ENCODE measurements around the gene RAD23B. TPM values are rescaled to one million over a fixed set of nuclear protein-coding genes. Genes with fewer than 3 reads are reported as not detected.
A peak's percentile ranks its signal among the peaks of the same experiment; 100 is the strongest.

Gene RAD23B
- total and polyA plus RNA-seq, 2 of the 13 experiments (the other 11 are each of a cell fraction or from before 2014, with no cell fraction given), result 133 to 156 TPM

DNA sequence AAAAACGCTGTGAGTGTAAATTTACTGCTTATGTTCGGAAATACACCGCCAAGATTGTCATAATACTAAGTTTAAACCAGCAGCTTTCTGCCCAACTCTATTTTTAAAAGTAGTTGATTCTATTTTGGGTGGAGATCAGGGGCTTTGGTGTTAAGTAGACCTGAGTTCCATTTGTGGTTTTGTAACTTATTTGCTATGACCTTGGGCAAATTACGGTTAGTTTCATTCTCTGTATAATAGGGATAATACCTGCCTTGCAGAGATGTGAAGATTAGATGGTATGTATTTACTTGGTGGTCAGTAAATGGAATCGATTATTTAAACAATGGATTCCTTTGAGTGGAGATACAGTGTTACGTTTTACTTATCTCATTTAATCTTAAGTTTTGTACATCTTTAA, 1.6 kb downstream of the RAD23B start (continued):
- no peak for TF ChIP-seq ZNF746 (CRISPR knock-in tag; IDR thresholded peaks at IDR 0.05)
- TF ChIP-seq, protein P1, sequence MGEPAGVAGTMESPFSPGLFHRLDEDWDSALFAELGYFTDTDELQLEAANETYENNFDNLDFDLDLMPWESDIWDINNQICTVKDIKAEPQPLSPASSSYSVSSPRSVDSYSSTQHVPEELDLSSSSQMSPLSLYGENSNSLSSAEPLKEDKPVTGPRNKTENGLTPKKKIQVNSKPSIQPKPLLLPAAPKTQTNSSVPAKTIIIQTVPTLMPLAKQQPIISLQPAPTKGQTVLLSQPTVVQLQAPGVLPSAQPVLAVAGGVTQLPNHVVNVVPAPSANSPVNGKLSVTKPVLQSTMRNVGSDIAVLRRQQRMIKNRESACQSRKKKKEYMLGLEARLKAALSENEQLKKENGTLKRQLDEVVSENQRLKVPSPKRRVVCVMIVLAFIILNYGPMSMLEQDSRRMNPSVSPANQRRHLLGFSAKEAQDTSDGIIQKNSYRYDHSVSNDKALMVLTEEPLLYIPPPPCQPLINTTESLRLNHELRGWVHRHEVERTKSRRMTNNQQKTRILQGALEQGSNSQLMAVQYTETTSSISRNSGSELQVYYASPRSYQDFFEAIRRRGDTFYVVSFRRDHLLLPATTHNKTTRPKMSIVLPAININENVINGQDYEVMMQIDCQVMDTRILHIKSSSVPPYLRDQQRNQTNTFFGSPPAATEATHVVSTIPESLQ (CRISPR knock-in tag; conservative IDR thresholded peaks at IDR 0.05), result no peak
- TF ChIP-seq, protein P2, sequence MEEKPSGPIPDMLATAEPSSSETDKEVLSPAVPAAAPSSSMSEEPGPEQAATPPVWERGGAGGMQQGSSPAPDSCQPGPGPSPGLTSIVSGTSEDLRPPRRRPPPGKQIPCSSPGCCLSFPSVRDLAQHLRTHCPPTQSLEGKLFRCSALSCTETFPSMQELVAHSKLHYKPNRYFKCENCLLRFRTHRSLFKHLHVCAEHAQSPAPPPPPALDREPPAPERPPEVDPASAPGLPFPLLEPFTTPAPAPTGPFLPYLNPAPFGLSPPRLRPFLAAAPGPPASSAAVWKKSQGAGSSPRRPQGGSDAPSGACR (CRISPR knock-in tag; IDR thresholded peaks at IDR 0.05), result no peak
- no peak for TF ChIP-seq ZZZ3 (CRISPR knock-in tag; IDR thresholded peaks at IDR 0.05; ENCODE audit: borderline replicate concordance)
- no peak for TF ChIP-seq SALL2 (CRISPR knock-in tag; IDR thresholded peaks at IDR 0.05)
- TF ChIP-seq, protein P3, sequence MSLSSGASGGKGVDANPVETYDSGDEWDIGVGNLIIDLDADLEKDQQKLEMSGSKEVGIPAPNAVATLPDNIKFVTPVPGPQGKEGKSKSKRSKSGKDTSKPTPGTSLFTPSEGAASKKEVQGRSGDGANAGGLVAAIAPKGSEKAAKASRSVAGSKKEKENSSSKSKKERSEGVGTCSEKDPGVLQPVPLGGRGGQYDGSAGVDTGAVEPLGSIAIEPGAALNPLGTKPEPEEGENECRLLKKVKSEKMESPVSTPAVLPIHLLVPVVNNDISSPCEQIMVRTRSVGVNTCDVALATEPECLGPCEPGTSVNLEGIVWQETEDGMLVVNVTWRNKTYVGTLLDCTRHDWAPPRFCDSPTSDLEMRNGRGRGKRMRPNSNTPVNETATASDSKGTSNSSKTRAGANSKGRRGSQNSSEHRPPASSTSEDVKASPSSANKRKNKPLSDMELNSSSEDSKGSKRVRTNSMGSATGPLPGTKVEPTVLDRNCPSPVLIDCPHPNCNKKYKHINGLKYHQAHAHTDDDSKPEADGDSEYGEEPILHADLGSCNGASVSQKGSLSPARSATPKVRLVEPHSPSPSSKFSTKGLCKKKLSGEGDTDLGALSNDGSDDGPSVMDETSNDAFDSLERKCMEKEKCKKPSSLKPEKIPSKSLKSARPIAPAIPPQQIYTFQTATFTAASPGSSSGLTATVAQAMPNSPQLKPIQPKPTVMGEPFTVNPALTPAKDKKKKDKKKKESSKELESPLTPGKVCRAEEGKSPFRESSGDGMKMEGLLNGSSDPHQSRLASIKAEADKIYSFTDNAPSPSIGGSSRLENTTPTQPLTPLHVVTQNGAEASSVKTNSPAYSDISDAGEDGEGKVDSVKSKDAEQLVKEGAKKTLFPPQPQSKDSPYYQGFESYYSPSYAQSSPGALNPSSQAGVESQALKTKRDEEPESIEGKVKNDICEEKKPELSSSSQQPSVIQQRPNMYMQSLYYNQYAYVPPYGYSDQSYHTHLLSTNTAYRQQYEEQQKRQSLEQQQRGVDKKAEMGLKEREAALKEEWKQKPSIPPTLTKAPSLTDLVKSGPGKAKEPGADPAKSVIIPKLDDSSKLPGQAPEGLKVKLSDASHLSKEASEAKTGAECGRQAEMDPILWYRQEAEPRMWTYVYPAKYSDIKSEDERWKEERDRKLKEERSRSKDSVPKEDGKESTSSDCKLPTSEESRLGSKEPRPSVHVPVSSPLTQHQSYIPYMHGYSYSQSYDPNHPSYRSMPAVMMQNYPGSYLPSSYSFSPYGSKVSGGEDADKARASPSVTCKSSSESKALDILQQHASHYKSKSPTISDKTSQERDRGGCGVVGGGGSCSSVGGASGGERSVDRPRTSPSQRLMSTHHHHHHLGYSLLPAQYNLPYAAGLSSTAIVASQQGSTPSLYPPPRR (CRISPR knock-in tag; IDR thresholded peaks at IDR 0.05; ENCODE audit: borderline replicate concordance), result peak; percentile 50; the same call in 1 of the 2 replicates
- TF ChIP-seq ZNF510 (CRISPR knock-in tag; IDR thresholded peaks at IDR 0.05; ENCODE audit: low read depth), result no peak
- TF ChIP-seq ZNF781 (CRISPR knock-in tag; IDR thresholded peaks at IDR 0.05; ENCODE audit: borderline replicate concordance, not compliant biosample characterization), result no peak
- peak; percentile 42; the same call in 1 of the 2 replicates for TF ChIP-seq GATA4 (IDR thresholded peaks at IDR 0.05; ENCODE audit: borderline replicate concordance, low read depth)
- no peak for TF ChIP-seq ZNF451 (CRISPR knock-in tag; IDR thresholded peaks at IDR 0.05)
- no peak for TF ChIP-seq ZNF460 (CRISPR knock-in tag; IDR thresholded peaks at IDR 0.05; ENCODE audit: borderline replicate concordance)
- no peak for TF ChIP-seq ZNF234 (CRISPR knock-in tag; conservative IDR thresholded peaks at IDR 0.05)
- TF ChIP-seq ZNF790 (CRISPR knock-in tag; IDR thresholded peaks at IDR 0.05; ENCODE audit: borderline replicate concordance), result no peak
- TF ChIP-seq, protein P4, sequence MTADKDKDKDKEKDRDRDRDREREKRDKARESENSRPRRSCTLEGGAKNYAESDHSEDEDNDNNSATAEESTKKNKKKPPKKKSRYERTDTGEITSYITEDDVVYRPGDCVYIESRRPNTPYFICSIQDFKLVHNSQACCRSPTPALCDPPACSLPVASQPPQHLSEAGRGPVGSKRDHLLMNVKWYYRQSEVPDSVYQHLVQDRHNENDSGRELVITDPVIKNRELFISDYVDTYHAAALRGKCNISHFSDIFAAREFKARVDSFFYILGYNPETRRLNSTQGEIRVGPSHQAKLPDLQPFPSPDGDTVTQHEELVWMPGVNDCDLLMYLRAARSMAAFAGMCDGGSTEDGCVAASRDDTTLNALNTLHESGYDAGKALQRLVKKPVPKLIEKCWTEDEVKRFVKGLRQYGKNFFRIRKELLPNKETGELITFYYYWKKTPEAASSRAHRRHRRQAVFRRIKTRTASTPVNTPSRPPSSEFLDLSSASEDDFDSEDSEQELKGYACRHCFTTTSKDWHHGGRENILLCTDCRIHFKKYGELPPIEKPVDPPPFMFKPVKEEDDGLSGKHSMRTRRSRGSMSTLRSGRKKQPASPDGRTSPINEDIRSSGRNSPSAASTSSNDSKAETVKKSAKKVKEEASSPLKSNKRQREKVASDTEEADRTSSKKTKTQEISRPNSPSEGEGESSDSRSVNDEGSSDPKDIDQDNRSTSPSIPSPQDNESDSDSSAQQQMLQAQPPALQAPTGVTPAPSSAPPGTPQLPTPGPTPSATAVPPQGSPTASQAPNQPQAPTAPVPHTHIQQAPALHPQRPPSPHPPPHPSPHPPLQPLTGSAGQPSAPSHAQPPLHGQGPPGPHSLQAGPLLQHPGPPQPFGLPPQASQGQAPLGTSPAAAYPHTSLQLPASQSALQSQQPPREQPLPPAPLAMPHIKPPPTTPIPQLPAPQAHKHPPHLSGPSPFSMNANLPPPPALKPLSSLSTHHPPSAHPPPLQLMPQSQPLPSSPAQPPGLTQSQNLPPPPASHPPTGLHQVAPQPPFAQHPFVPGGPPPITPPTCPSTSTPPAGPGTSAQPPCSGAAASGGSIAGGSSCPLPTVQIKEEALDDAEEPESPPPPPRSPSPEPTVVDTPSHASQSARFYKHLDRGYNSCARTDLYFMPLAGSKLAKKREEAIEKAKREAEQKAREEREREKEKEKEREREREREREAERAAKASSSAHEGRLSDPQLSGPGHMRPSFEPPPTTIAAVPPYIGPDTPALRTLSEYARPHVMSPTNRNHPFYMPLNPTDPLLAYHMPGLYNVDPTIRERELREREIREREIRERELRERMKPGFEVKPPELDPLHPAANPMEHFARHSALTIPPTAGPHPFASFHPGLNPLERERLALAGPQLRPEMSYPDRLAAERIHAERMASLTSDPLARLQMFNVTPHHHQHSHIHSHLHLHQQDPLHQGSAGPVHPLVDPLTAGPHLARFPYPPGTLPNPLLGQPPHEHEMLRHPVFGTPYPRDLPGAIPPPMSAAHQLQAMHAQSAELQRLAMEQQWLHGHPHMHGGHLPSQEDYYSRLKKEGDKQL (CRISPR knock-in tag; IDR thresholded peaks at IDR 0.05; ENCODE audit: low read depth), result peak; percentile 79; the same call in 1 of the 2 replicates
- no peak for TF ChIP-seq MTF1 (CRISPR knock-in tag; IDR thresholded peaks at IDR 0.05)

All from HepG2 (cell line).